H1 (cell line): ENCODE data around the gene GUCY1B1. TPM values are rescaled to one million over a fixed set of nuclear protein-coding genes. Genes with fewer than 3 reads are reported as not detected.

Experiments used
- CHD7 ChIP-seq: fragments of 300-600 bp; sonication (generic); IDR thresholded peaks from 2 replicates; pipeline ENCODE4 v1.7.1; 2012; ENCODE audit warnings: low read length, moderate library complexity, mild to moderate bottlenecking, inconsistent platforms; ENCODE audit not compliant: insufficient replicate concordance
- CTBP2 ChIP-seq: IDR thresholded peaks from 2 replicates; pipeline ENCODE4 v1.7.0; 2011; ENCODE audit warnings: borderline replicate concordance, mild to moderate bottlenecking, moderate library complexity, mixed read lengths, low read length; ENCODE audit not compliant: insufficient read depth, insufficient read length
- E2F6 ChIP-seq: IDR thresholded peaks from 2 replicates; pipeline ENCODE4 v1.6.1; 2012; ENCODE audit warnings: inconsistent platforms
- EP300 ChIP-seq, 2 experiments: IDR thresholded peaks; 1 replicate in 1 of 2; 2 replicates in 1 of 2; pipeline ENCODE4 v1.6.1; 2011 to 2012; ENCODE audit warnings: low read depth in 2 of 2, low read length in 2 of 2, mild to moderate bottlenecking in 2 of 2, borderline replicate concordance in 1 of 2, inconsistent platforms in 1 of 2, moderate library complexity in 1 of 2
- EZH2 ChIP-seq: fragments of 200-600 bp; sonication (generic); IDR thresholded peaks from 2 replicates; pipeline ENCODE4 v1.7.1; 2012; ENCODE audit warnings: low read depth, mild to moderate bottlenecking, moderate library complexity, low read length, inconsistent platforms; ENCODE audit not compliant: severe bottlenecking
- NANOG ChIP-seq: IDR thresholded peaks from 2 replicates; pipeline ENCODE4 v1.6.1; 2011; ENCODE audit warnings: low read length, low read depth, mild to moderate bottlenecking, inconsistent platforms; ENCODE audit not compliant: insufficient read depth, poor library complexity, severe bottlenecking
- RFX5 ChIP-seq: IDR thresholded peaks from 2 replicates; pipeline ENCODE4 v1.6.1; 2011; ENCODE audit warnings: low read depth, low read length, improper control_type of control experiment, borderline replicate concordance
- SIRT6 ChIP-seq: IDR thresholded peaks from one replicate; pipeline ENCODE4 v1.7.1; 2012; ENCODE audit warnings: low read length, inconsistent platforms
- TCF12 ChIP-seq: IDR thresholded peaks from 2 replicates; pipeline ENCODE4 v1.6.1; 2011; ENCODE audit warnings: low read depth, mild to moderate bottlenecking, low read length
- YY1 ChIP-seq: IDR thresholded peaks from 2 replicates; pipeline ENCODE4 v1.6.1; 2011; ENCODE audit warnings: low read depth, mild to moderate bottlenecking, low read length
- polyA plus RNA-seq, 7 experiments: library from polyadenylated mRNA; depleted of rRNA in 3 of 7; stranded (reverse) in 5 of 7; unstranded in 2 of 7; fragments of >200 nt in 5 of 7; fragments of 200-250 nt in 2 of 7; gene quantifications; 1 replicate in 5 of 7; 2 replicates in 1 of 7; 4 replicates in 1 of 7; pipeline versions ENCODE4 v1.2.1 to v1.2.3, GENCODE V29; 2011 to 2013; ENCODE audit warnings: missing spikeins in 2 of 7, mixed read lengths in 2 of 7
- total RNA-seq: library from RNA; stranded (reverse); fragmentation: NEBNext Ultra II Directional; extraction: Animal tissue kit (Norgen Biotek cat#: 25700); gene quantifications from 2 replicates; pipeline ENCODE4 v1.2.1, GENCODE V29; 2021

The GUCY1B1 gene
- total and polyA plus RNA-seq, 2 of the 8 experiments (the other 6 are each of a cell fraction or from before 2014, with no cell fraction given), result 1.5 to 2.9 TPM

GRCh38 chr4:155738548-155738947 lies 20.3 kb upstream of the GUCY1B1 start (continued):
- TF ChIP-seq CHD7 (no peak), NANOG (no peak), CTBP2 (no peak), YY1 (no peak), EP300 (IDR thresholded peaks at IDR 0.05; ENCODE audit: borderline replicate concordance in 1 of 2, low read depth in 2 of 2, low read length in 2 of 2) (no peak), E2F6 (no peak), TCF12 (no peak), EZH2 (no peak), RFX5 (no peak), SIRT6 (no peak)
